Activated CD4-positive, alpha-beta T cell treated with anti-CD3 and anti-CD28 coated beads, Interleukin-2, amount 50 U/mL, for 1 hour (primary cell): Measurements from ENCODE around the gene SMIM5.
"Not testable (repeated sequence)": the region's sequence is repeated elsewhere in the genome, so short reads cannot be mapped to it uniquely, and the experiment has no call there.

ENCODE experiments used
- DNase-seq: peaks from one replicate; pipeline ENCODE4 v3.0.0-alpha.2; 2020

SMIM5 gene

GRCh38 chr17:75632863-75633485 is at the start of gene SMIM5:
SMIM5 (plus strand) TSS chr17:75633434; CDS start chr17:75640202, 6,768 bp downstream.
- peak; percentile 84 for DNase-seq

GRCh38 chr17:75584849-75585175 is 48.4 kb upstream of the SMIM5 start:
- DNase-seq, result no peak

- peak; percentile 53 for DNase-seq
These were observed 45.3 kb upstream of the SMIM5 start, which contains the start of gene MYO15B for GRCh38 chr17:75587675-75588595. MYO15B (plus strand) TSS chr17:75587800; CDS start chr17:75588058, 258 bp downstream.

- DNase-seq, result no peak
These were observed 44.6 kb upstream of the SMIM5 start for GRCh38 chr17:75588596-75589011.

GRCh38 chr17:75589012-75589918 is 44.0 kb upstream of the SMIM5 start:
- DNase-seq, result peak; percentile 96

- no peak for DNase-seq
These were observed 43.3 kb upstream of the SMIM5 start for GRCh38 chr17:75589919-75590303.

GRCh38 chr17:75590314-75590761 is 42.9 kb upstream of the SMIM5 start:
- DNase-seq, result no peak

GRCh38 chr17:75590849-75591721 is 42.1 kb upstream of the SMIM5 start:
- DNase-seq, result no peak

GRCh38 chr17:75591722-75592302 is 41.4 kb upstream of the SMIM5 start:
- DNase-seq, result no peak

- no peak for DNase-seq
These were observed 40.8 kb upstream of the SMIM5 start for GRCh38 chr17:75592348-75593020.

GRCh38 chr17:75593430-75593829 is 39.8 kb upstream of the SMIM5 start:
- DNase-seq, result not testable (repeated sequence)

- DNase-seq, result no peak
These were observed 38.5 kb upstream of the SMIM5 start for GRCh38 chr17:75594499-75595283.

GRCh38 chr17:75595284-75595919 is 37.8 kb upstream of the SMIM5 start:
- no peak for DNase-seq

GRCh38 chr17:75595920-75596313 is 37.3 kb upstream of the SMIM5 start:
- DNase-seq, result no peak

GRCh38 chr17:75596320-75597087 is 36.7 kb upstream of the SMIM5 start:
- no peak for DNase-seq

GRCh38 chr17:75601057-75601987 is 31.9 kb upstream of the SMIM5 start:
- peak; percentile 65 for DNase-seq

- no peak for DNase-seq
These were observed 30.6 kb upstream of the SMIM5 start for GRCh38 chr17:75602644-75603043.

GRCh38 chr17:75603123-75603522 is 30.1 kb upstream of the SMIM5 start:
- DNase-seq, result no peak
